Mesendoderm (in vitro differentiated cells): ENCODE measurements around the gene KLHL6.
"Not testable (repeated sequence)": the region's sequence is repeated elsewhere in the genome, so short reads cannot be mapped to it uniquely, and the experiment has no call there.

Source experiments
- DNase-seq: peaks from one replicate; pipeline ENCODE4 v3.0.0; 2013
- H2AK5ac ChIP-seq: 2 replicates; pipeline ENCODE4 v1.6.1; 2013; ENCODE audit warnings: low read length, inconsistent platforms
- H2BK120ac ChIP-seq: 2 replicates; pipeline ENCODE4 v1.6.1; 2013; ENCODE audit warnings: low read depth, mild to moderate bottlenecking, low read length, moderate library complexity, mixed read lengths
- H2BK15ac ChIP-seq: replicated peaks from 2 replicates; pipeline ENCODE4 v1.6.1; 2013; ENCODE audit warnings: low read depth, mild to moderate bottlenecking, moderate library complexity
- H2BK5ac ChIP-seq: 2 replicates; pipeline ENCODE4 v1.6.1; 2013; ENCODE audit warnings: low read length, inconsistent platforms
- H3K18ac ChIP-seq: 2 replicates; pipeline ENCODE4 v1.6.1; 2013; ENCODE audit warnings: mild to moderate bottlenecking, low read length, mixed read lengths
- H3K23ac ChIP-seq: one replicate; pipeline ENCODE4 v1.6.1; 2013; ENCODE audit warnings: low read length
- H3K27ac ChIP-seq: 2 replicates; pipeline ENCODE4 v1.5.1; 2013; ENCODE audit warnings: low read depth, mild to moderate bottlenecking, inconsistent platforms, low read length, moderate library complexity
- H3K27me3 ChIP-seq: 2 replicates; pipeline ENCODE4 v1.6.1; 2013; ENCODE audit warnings: low read length, control low read depth, mild to moderate bottlenecking, inconsistent platforms; ENCODE audit not compliant: insufficient read depth, poor library complexity
- H3K36me3 ChIP-seq: 2 replicates; pipeline ENCODE4 v1.6.1; 2013; ENCODE audit warnings: low read length, inconsistent platforms; ENCODE audit not compliant: control insufficient read depth, insufficient read depth
- H3K4ac ChIP-seq: one replicate; pipeline ENCODE4 v1.6.1; 2013; ENCODE audit warnings: low read depth, mild to moderate bottlenecking, low read length, moderate library complexity
- H3K4me1 ChIP-seq: 2 replicates; pipeline ENCODE4 v1.6.1; 2013; ENCODE audit warnings: low read depth, low read length, inconsistent platforms; ENCODE audit not compliant: control insufficient read depth
- H3K4me2 ChIP-seq: 2 replicates; pipeline ENCODE4 v1.6.1; 2013; ENCODE audit warnings: low read length
- H3K4me3 ChIP-seq: 2 replicates; pipeline ENCODE4 v1.5.1; 2013; ENCODE audit warnings: mild to moderate bottlenecking, low read length
- H3K56ac ChIP-seq: one replicate; pipeline ENCODE4 v1.6.1; 2013; ENCODE audit warnings: low read length
- H3K79me1 ChIP-seq: 2 replicates; pipeline ENCODE4 v1.6.1; 2013; ENCODE audit warnings: low read length, inconsistent platforms
- H3K79me2 ChIP-seq: 2 replicates; pipeline ENCODE4 v1.6.1; 2013; ENCODE audit warnings: mild to moderate bottlenecking, low read length; ENCODE audit not compliant: control insufficient read depth, insufficient read depth
- H3K9ac ChIP-seq: 2 replicates; pipeline ENCODE4 v1.6.1; 2013; ENCODE audit warnings: low read length, inconsistent platforms
- H4K5ac ChIP-seq: one replicate; pipeline ENCODE4 v1.6.1; 2013; ENCODE audit warnings: low read length
- H4K8ac ChIP-seq: one replicate; pipeline ENCODE4 v1.6.1; 2013; ENCODE audit warnings: low read depth, mild to moderate bottlenecking, control low read depth, low read length, moderate library complexity
- WGBS: extraction: QIAGEN DNeasy Blood & Tissue Kit; methylation state at CpG from one replicate; pipeline ENCODE4 v1.1.7; 2013; ENCODE audit warnings: low lambda C conversion rate, missing lambda C conversion rate; ENCODE audit not compliant: insufficient coverage; ENCODE audit errors: extremely low coverage; 5-methylcytosine and 5-hydroxymethylcytosine counted together

KLHL6 gene

DNA sequence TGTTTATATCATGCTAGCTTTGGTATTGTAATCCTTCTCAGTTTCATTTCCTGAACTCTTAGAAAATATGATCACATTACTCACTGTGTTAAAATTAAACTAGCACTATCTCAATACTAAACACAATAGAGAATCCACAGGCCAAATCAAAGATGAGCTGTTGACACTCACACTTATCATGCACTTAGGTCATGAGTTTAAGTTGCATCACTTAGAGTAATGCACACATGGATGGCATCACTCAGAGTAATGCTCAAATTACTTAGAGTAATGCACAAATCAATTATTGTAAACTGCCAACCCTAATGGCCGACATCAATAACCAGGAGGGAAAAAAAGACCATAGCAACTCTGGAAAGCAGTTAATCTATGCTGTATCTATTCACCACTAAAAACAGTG lies 87.1 kb downstream of the KLHL6 start:
- H4K5ac ChIP-seq: no peak overlapping the region
- no peaks in the 10 kb centered on the region for H3K27me3 ChIP-seq
- H3K18ac ChIP-seq: no peak overlapping the region
- H4K8ac ChIP-seq: no peak overlapping the region
- no peak overlapping the region for H3K4ac ChIP-seq
- no peak overlapping the region for H2AK5ac ChIP-seq
- no peak overlapping the region for H2BK15ac ChIP-seq
- no peak overlapping the region for H3K9ac ChIP-seq
- H2BK120ac ChIP-seq: no peak overlapping the region
- H3K79me2 ChIP-seq: no peaks in the 10 kb centered on the region
- H3K36me3 ChIP-seq: no peaks in the 10 kb centered on the region
- H3K27ac ChIP-seq: no peak overlapping the region
- no peak for DNase-seq
- H3K23ac ChIP-seq: no peak overlapping the region
- no peak overlapping the region for H2BK5ac ChIP-seq
- H3K4me2 ChIP-seq: no peak overlapping the region
- no peak overlapping the region for H3K56ac ChIP-seq
- no CpG with 5 or more reads among the region's 1 CpG for WGBS
- no peak overlapping the region for H3K4me3 ChIP-seq
- H3K79me1 ChIP-seq: no peaks in the 10 kb centered on the region
- no peaks in the 10 kb centered on the region for H3K4me1 ChIP-seq

DNA sequence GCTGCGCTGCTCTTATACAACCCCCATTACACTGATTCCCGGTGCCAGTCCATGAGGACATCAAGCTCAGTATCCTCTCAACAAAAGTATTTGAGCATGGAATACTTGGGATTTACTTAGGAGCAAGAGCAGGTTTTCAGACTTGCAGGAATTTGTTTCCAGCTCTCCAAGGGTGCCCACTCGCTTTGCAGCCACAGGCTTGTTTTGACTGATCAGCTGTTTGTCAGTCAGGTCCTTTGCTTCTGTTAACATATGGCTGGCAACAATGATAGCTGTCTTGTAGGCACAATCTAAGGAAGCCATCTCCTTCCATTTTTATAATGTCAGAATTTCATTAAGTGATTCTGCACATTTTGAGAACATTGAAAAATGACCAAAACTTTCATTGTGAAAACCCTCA lies 88.9 kb downstream of the KLHL6 start:
- Histone ChIP-seq H3K4me2 (no peak overlapping the region), H3K27me3 (no peaks in the 10 kb centered on the region), H3K4ac (no peak overlapping the region), H2BK5ac (no peak overlapping the region), H2BK120ac (no peak overlapping the region), H3K18ac (no peak overlapping the region), H4K8ac (no peak overlapping the region), H3K9ac (no peak overlapping the region), H3K23ac (no peak overlapping the region), H3K27ac (no peak overlapping the region), H3K56ac (no peak overlapping the region), H2AK5ac (no peak overlapping the region), H2BK15ac (no peak overlapping the region), H3K79me1 (no peaks in the 10 kb centered on the region), H3K4me3 (no peak overlapping the region), H3K4me1 (no peaks in the 10 kb centered on the region), H3K36me3 (no peaks in the 10 kb centered on the region), H3K79me2 (no peaks in the 10 kb centered on the region), H4K5ac (no peak overlapping the region)
- no peak for DNase-seq
- no CpG with 5 or more reads among the region's 3 CpGs for WGBS

DNA sequence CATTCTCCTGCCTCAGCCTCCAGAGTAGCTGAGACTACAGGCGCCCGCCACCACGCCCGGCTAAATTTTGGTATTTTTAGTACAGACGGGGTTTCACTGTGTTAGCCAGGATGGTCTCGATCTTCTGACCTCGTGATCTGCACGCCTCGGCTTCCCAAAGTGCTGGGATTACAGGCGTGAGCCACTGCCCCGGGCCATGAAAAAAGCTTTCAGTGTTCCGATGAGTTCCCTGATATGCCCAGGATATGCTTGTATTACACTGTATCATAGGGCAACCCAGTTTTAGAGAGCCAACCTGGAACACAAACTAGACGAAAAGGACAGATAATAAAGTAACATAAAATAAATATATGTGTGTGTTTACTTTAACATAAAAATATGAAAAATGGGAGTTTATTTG lies 89.8 kb downstream of the KLHL6 start:
- H2BK5ac ChIP-seq, H3K4me3 ChIP-seq, H3K4ac ChIP-seq, DNase-seq, H3K4me2 ChIP-seq, H4K8ac ChIP-seq, H3K27me3 ChIP-seq, H4K5ac ChIP-seq, H3K27ac ChIP-seq, H3K36me3 ChIP-seq, H2BK15ac ChIP-seq, H3K79me1 ChIP-seq, H3K18ac ChIP-seq, H3K4me1 ChIP-seq, H3K56ac ChIP-seq, H2BK120ac ChIP-seq, H3K23ac ChIP-seq, H2AK5ac ChIP-seq, H3K79me2 ChIP-seq, H3K9ac ChIP-seq: not testable (repeated sequence)
- WGBS: no CpG with 5 or more reads among the region's 13 CpGs

DNA sequence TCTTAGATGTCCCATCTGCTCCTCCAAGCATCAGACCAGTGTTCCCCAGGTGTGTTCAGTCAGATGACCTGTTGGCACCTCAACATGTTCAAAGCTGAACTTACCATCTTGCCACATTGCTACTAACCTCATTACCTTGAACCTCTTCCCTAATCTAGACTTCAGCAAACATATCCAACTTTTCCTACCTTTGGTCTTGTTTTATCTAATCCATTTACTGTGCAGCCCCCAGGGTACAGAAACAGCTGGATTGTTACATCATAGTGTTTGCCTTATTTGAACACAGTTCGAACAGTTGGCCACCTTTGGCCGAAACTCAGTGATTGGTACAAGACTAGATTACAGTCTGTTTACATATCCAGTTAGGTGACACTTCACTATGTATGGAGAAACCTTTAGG lies 91.0 kb downstream of the KLHL6 start:
- Histone ChIP-seq H3K27ac (no peak overlapping the region), H3K4ac (no peak overlapping the region), H3K9ac (no peak overlapping the region), H4K8ac (no peak overlapping the region), H3K36me3 (no peaks in the 10 kb centered on the region), H2BK15ac (no peak overlapping the region), H3K27me3 (no peaks in the 10 kb centered on the region), H3K4me2 (no peak overlapping the region), H3K4me1 (no peaks in the 10 kb centered on the region), H2BK5ac (no peak overlapping the region), H2AK5ac (no peak overlapping the region), H3K4me3 (no peak overlapping the region), H3K79me2 (no peaks in the 10 kb centered on the region), H3K56ac (no peak overlapping the region), H2BK120ac (no peak overlapping the region), H4K5ac (no peak overlapping the region), H3K79me1 (no peaks in the 10 kb centered on the region), H3K23ac (peak overlapping the region; percentile 53), H3K18ac (no peak overlapping the region)
- WGBS: no CpG with 5 or more reads among the region's 2 CpGs
- DNase-seq: no peak

DNA sequence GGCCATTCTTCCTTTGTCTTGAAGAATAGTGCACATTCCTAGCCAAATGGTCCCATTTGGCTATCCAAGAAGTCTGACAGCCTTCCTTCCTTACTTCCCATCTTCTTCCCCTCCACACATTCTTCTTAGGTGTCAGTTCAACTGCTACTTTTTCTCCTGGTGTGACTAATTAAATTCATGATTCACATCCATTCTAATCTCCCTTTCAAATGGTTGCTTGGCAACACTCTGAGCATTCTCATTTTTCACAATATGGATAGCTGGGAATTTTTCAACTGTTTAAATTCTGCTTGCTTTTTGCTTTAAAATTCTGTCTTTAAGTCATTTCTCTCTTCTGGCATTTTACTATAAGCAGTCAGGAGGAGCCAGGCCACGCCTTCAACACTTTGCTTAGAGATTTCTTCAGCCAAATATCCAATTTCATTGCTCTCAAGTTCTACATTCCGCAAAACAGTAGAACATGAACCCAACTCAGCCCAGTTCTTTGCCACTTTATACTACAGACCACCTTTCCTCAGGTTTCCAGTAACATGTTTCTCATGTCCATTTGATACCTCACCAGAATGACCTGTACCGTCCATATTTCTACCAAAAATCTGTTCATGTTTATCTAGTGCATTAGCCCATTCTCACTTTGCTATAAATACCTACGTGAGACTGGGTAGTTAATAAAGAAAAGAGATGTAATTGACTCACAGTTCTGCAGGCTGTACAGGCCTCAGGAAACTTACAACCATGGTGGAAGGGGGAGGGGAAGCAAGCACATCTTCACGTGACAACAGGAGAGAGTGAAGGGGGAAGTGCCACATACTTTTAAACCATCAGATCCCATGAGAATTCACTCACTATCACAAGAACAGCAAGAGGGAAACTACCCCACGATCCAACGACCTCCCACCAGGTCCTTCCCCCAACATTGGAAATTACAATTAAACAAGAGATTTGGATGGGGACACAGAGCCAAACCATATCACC lies 95.1 kb downstream of the KLHL6 start:
- Histone ChIP-seq H2BK5ac (no peak overlapping the region), H3K4me1 (no peaks in the 10 kb centered on the region), H3K18ac (no peak overlapping the region), H3K23ac (no peak overlapping the region), H3K56ac (no peak overlapping the region), H2BK120ac (no peak overlapping the region), H3K4me3 (no peak overlapping the region), H3K4ac (no peak overlapping the region), H2BK15ac (no peak overlapping the region), H3K4me2 (no peak overlapping the region), H3K36me3 (no peaks in the 10 kb centered on the region), H4K8ac (no peak overlapping the region), H3K27ac (no peak overlapping the region), H4K5ac (no peak overlapping the region), H3K79me1 (no peaks in the 10 kb centered on the region), H2AK5ac (no peak overlapping the region), H3K27me3 (no peaks in the 10 kb centered on the region), H3K9ac (no peak overlapping the region), H3K79me2 (no peaks in the 10 kb centered on the region)
- peak; percentile 10 for DNase-seq
- WGBS: no CpG with 5 or more reads among the region's 7 CpGs

DNA sequence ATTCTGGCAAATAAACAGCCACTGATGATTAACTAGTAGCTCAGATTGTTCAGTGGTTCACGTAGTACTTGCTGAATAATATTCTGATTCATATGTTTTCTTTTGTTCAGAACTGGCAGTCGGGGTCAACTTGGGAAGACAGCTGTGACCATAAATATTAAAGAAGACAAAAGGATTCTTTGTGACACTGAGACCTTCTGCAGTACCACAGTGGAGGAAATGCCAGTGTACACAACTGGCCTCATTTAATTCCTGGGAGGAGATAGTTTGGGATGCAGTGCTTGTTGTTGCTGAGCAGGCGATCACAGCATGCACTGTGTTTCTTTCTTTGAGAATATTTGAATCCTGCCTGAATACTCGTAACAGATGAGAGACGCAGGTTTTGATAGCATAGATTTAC lies 100.4 kb downstream of the KLHL6 start:
- WGBS: no CpG with 5 or more reads among the region's 5 CpGs
- Histone ChIP-seq H3K56ac (no peak overlapping the region), H3K9ac (no peak overlapping the region), H4K8ac (no peak overlapping the region), H3K4me2 (no peak overlapping the region), H3K36me3 (peaks cover 5% of the 10 kb centered on the region), H2AK5ac (no peak overlapping the region), H3K18ac (no peak overlapping the region), H3K79me1 (no peaks in the 10 kb centered on the region), H3K23ac (no peak overlapping the region), H4K5ac (no peak overlapping the region), H3K27me3 (no peaks in the 10 kb centered on the region), H3K4ac (no peak overlapping the region), H3K4me3 (no peak overlapping the region), H2BK5ac (no peak overlapping the region), H2BK15ac (no peak overlapping the region), H3K4me1 (no peaks in the 10 kb centered on the region), H3K27ac (no peak overlapping the region), H2BK120ac (no peak overlapping the region), H3K79me2 (no peaks in the 10 kb centered on the region)
- DNase-seq: no peak
